HL-60 (cell line): ENCODE results near the gene SH3RF3.

Experiments used
- CTCF ChIP-seq: IDR thresholded peaks from one replicate; pipeline ENCODE4 v1.5.1; 2011; ENCODE audit warnings: low read length, control low read depth, inconsistent platforms; ENCODE audit not compliant: insufficient read depth
- GABPA ChIP-seq: IDR thresholded peaks from 2 replicates; pipeline ENCODE4 v1.6.1; 2012; ENCODE audit warnings: low read depth
- POLR2AphosphoS5 ChIP-seq: IDR thresholded peaks from 2 replicates; pipeline ENCODE4 v1.6.1; 2012; ENCODE audit warnings: low read depth

GRCh38 chr2:109129921-109130722 lies 1.1 kb downstream of the SH3RF3 start:
- TF ChIP-seq POLR2AphosphoS5 (no peak), CTCF (no peak), GABPA (no peak)
